Ureter (tissue), 1 donor: ENCODE results near the gene LGR6. TPM values are rescaled to one million over a fixed set of nuclear protein-coding genes. Genes with fewer than 3 reads are reported as not detected.

Experiments used
- DNase-seq: peaks from one replicate; pipeline ENCODE4 v3.0.0-alpha.2; 2020; ENCODE audit warnings: low spot score
- total RNA-seq: library from RNA; stranded (reverse); gene quantifications from one replicate; pipeline ENCODE4 v1.2.4, GENCODE V29; 2023
- donor health status: DM: yes; HTN: yes; CAD: no.

The LGR6 gene
- total RNA-seq, 1 donor from 2014 or later: 9.2 TPM

- no peak for DNase-seq
Measured at GRCh38 chr1:202264726-202265125, 71.1 kb downstream of the LGR6 start.

- DNase-seq: no peak
Measured at GRCh38 chr1:202266061-202266765, 72.6 kb downstream of the LGR6 start.

- no peak for DNase-seq
Measured at GRCh38 chr1:202268032-202268431, 74.4 kb downstream of the LGR6 start.

- no peak for DNase-seq
Measured at GRCh38 chr1:202268817-202269216, 75.2 kb downstream of the LGR6 start.

- no peak for DNase-seq
Measured at GRCh38 chr1:202270871-202271326, 77.3 kb downstream of the LGR6 start.

- DNase-seq: no peak
Measured at GRCh38 chr1:202272103-202272845, 78.7 kb downstream of the LGR6 start.

- DNase-seq: no peak
Measured at GRCh38 chr1:202274611-202275010, 81.0 kb downstream of the LGR6 start.

GRCh38 chr1:202275061-202275770, 81.6 kb downstream of the LGR6 start:
- DNase-seq: no peak

GRCh38 chr1:202276081-202276715, 82.6 kb downstream of the LGR6 start:
- no peak for DNase-seq

- DNase-seq: no peak
Measured at GRCh38 chr1:202276920-202277319, 83.3 kb downstream of the LGR6 start.

- no peak for DNase-seq
Measured at GRCh38 chr1:202278751-202279150, 85.2 kb downstream of the LGR6 start.

GRCh38 chr1:202279806-202280205, 86.2 kb downstream of the LGR6 start:
- DNase-seq: no peak

- no peak for DNase-seq
Measured at GRCh38 chr1:202280595-202280994, 87.0 kb downstream of the LGR6 start.

- no peak for DNase-seq
Measured at GRCh38 chr1:202281316-202282024, 87.9 kb downstream of the LGR6 start.

GRCh38 chr1:202282025-202282371, 88.4 kb downstream of the LGR6 start:
- DNase-seq: no peak

- no peak for DNase-seq
Measured at GRCh38 chr1:202282596-202283283, 89.1 kb downstream of the LGR6 start.

GRCh38 chr1:202283379-202283844, 89.8 kb downstream of the LGR6 start:
- no peak for DNase-seq

GRCh38 chr1:202283991-202284390, 90.4 kb downstream of the LGR6 start:
- DNase-seq: no peak

- DNase-seq: no peak
Measured at GRCh38 chr1:202285908-202286307, 92.3 kb downstream of the LGR6 start.

GRCh38 chr1:202286622-202287097, 93.1 kb downstream of the LGR6 start:
- peak; percentile 68 for DNase-seq

GRCh38 chr1:202287196-202287595, 93.6 kb downstream of the LGR6 start:
- DNase-seq: no peak
